ENCODE measurements around the gene GAB2.
"Not testable (repeated sequence)": the region's sequence is repeated elsewhere in the genome, so short reads cannot be mapped to it uniquely, and the experiment has no call there.

GAB2 gene

GRCh38 chr11:78364128-78364751, 53.4 kb downstream of the GAB2 start:
- no peak for DNase-seq

GRCh38 chr11:78363024-78363619, 54.5 kb downstream of the GAB2 start:
- DNase-seq: no peak

GRCh38 chr11:78361228-78361627, 56.4 kb downstream of the GAB2 start:
- DNase-seq: no peak

GRCh38 chr11:78359921-78360320, 57.7 kb downstream of the GAB2 start:
- no peak for DNase-seq

GRCh38 chr11:78357924-78358323, 59.7 kb downstream of the GAB2 start:
- not testable (repeated sequence) for DNase-seq

GRCh38 chr11:78357425-78357824, 60.2 kb downstream of the GAB2 start:
- not testable (repeated sequence) for DNase-seq

- DNase-seq: not testable (repeated sequence)
These were observed 61.9 kb downstream of the GAB2 start for GRCh38 chr11:78355742-78356141.

- DNase-seq: no peak
These were observed 62.3 kb downstream of the GAB2 start for GRCh38 chr11:78355309-78355705.

GRCh38 chr11:78354408-78355308, 63.0 kb downstream of the GAB2 start:
- DNase-seq: no peak

- no peak for DNase-seq
These were observed 65.4 kb downstream of the GAB2 start for GRCh38 chr11:78351979-78352841.

GRCh38 chr11:78351193-78351592, 66.4 kb downstream of the GAB2 start:
- no peak for DNase-seq

- DNase-seq: no peak
These were observed 66.9 kb downstream of the GAB2 start for GRCh38 chr11:78350646-78351165.

- no peak for DNase-seq
These were observed 67.5 kb downstream of the GAB2 start for GRCh38 chr11:78350091-78350645.

GRCh38 chr11:78349624-78350023, 68.0 kb downstream of the GAB2 start:
- no peak for DNase-seq

GRCh38 chr11:78349114-78349513, 68.5 kb downstream of the GAB2 start:
- no peak for DNase-seq

GRCh38 chr11:78347956-78348355, 69.7 kb downstream of the GAB2 start:
- no peak for DNase-seq

GRCh38 chr11:78346799-78347198, 70.8 kb downstream of the GAB2 start:
- no peak for DNase-seq

GRCh38 chr11:78345450-78345849, 72.2 kb downstream of the GAB2 start:
- no peak for DNase-seq

GRCh38 chr11:78344676-78345075, 72.9 kb downstream of the GAB2 start:
- DNase-seq: no peak

- no peak for DNase-seq
These were observed 73.5 kb downstream of the GAB2 start for GRCh38 chr11:78344094-78344493.

GRCh38 chr11:78343303-78343702, 74.3 kb downstream of the GAB2 start:
- no peak for DNase-seq

GRCh38 chr11:78341841-78342240, 75.8 kb downstream of the GAB2 start:
- no peak for DNase-seq
